A673 (cell line): Measurements from ENCODE around the gene ZNF189.

Source experiments
- EZH2 ChIP-seq: fragments of 200-600 bp; sonication (generic); IDR thresholded peaks from 2 replicates; pipeline ENCODE4 v1.6.1; 2017; ENCODE audit warnings: borderline replicate concordance, low read depth, mild to moderate bottlenecking, mixed read lengths, antibody characterized with exemption, low read length; ENCODE audit not compliant: poor library complexity, severe bottlenecking
- TF ChIP-seq, protein P1 (sequence below): fragments of 300-800, 200-600 bp; sonication (generic); conservative IDR thresholded peaks from 2 replicates; pipeline ENCODE4 v1.5.1; 2017; ENCODE audit warnings: low read depth, mild to moderate bottlenecking, antibody characterized with exemption, low read length, moderate library complexity, mixed read lengths

DNA sequence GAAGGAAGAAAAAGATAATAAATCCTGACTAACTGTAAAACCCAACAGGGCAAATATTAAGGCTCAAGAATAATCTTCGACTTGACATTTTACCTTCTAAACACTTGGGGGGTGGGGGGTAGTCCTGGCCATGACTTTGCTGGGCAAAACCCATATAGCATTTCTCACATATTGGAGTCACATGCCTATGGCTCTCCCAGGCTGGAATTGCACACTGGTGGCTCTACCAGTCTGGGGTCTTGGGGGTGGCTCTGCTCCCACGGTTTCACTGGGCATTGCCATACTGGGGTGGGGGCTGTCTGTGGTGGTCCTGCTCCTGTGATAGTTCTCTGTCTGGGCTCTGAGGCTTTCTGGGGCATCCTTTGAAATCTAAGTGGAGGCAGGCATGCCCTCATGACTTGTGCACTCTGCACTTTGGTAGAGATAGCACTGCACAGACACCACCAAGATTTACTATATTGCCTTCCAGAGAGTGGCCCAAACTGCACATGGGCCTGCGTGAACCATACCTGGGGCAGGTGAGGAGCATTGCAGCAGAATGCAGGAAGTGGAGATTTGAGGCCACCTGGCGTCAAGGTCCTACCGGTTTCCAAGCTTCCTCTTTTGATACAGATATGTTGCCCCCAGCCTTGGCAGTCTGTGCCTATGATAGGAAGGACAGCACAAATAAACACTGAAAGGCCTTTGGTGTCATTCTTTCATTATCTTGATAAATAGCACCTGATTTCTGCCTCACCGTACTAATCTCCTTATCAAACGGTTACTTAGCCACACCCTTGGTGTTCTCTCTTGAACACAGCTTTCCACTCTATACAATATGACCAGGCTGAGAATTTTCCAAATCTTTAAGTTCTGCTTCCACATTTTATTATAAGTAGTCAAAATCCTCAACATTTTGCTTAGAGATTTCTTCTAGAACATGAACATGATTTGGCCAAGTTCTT, 43.6 kb upstream of the ZNF189 start:
- TF ChIP-seq, protein P1, sequence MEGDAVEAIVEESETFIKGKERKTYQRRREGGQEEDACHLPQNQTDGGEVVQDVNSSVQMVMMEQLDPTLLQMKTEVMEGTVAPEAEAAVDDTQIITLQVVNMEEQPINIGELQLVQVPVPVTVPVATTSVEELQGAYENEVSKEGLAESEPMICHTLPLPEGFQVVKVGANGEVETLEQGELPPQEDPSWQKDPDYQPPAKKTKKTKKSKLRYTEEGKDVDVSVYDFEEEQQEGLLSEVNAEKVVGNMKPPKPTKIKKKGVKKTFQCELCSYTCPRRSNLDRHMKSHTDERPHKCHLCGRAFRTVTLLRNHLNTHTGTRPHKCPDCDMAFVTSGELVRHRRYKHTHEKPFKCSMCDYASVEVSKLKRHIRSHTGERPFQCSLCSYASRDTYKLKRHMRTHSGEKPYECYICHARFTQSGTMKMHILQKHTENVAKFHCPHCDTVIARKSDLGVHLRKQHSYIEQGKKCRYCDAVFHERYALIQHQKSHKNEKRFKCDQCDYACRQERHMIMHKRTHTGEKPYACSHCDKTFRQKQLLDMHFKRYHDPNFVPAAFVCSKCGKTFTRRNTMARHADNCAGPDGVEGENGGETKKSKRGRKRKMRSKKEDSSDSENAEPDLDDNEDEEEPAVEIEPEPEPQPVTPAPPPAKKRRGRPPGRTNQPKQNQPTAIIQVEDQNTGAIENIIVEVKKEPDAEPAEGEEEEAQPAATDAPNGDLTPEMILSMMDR = no peak
- TF ChIP-seq EZH2 = no peak
